Panc1 (cell line): ENCODE measurements around the gene ANTXR2. TPM values are rescaled to one million over a fixed set of nuclear protein-coding genes. Genes with fewer than 3 reads are reported as not detected.

Source experiments
- ATAC-seq: fragments of 200-7000 bp; cut with Tn5 transposase; 2 replicates; pipeline ENCODE4 v1.9.1; 2020; ENCODE audit warnings: mild to moderate bottlenecking, moderate library complexity
- BruUV-seq: library from RNA; stranded (reverse); fragments of 400-500 nt; replicated peaks from 2 replicates; lab custom pipeline; 2021; lab: Mats Ljungman, UMichigan
- CTCF ChIA-PET: fragments of 300-600 bp; sonication (Branson Sonifier 250); formaldehyde crosslinking; loops from one replicate; lab custom pipeline; 2022; ENCODE audit warnings: antibody characterized with exemption; lab: Charles Lee
- POLR2A ChIA-PET: fragments of 300-600 bp; sonication (Branson Sonifier 250); formaldehyde crosslinking; loops from one replicate; lab custom pipeline; 2022; ENCODE audit warnings: antibody characterized with exemption; lab: Charles Lee
- DNase-seq: peaks from one replicate; pipeline ENCODE4 v3.0.0-alpha.2; 2010; ENCODE audit warnings: low read depth, low spot score
- H3K27ac ChIP-seq: 2 replicates; pipeline ENCODE4 v1.5.1; 2011; ENCODE audit warnings: mild to moderate bottlenecking, low read length, inconsistent platforms
- H3K27me3 ChIP-seq: fragments of 200-500 bp; sonication (Bioruptor generic); 2 replicates; pipeline ENCODE4 v1.6.0; 2014; ENCODE audit warnings: low read length, inconsistent platforms; ENCODE audit not compliant: control insufficient read depth, insufficient read depth
- H3K36me3 ChIP-seq: fragments of 200-500 bp; sonication (Bioruptor generic); 2 replicates; pipeline ENCODE4 v1.5.1; 2014; ENCODE audit warnings: inconsistent platforms, mild to moderate bottlenecking, low read length, moderate library complexity; ENCODE audit not compliant: control insufficient read depth, insufficient read depth
- H3K4me1 ChIP-seq: 2 replicates; pipeline ENCODE4 v1.5.1; 2011; ENCODE audit warnings: inconsistent platforms, mild to moderate bottlenecking, low read length, moderate library complexity; ENCODE audit not compliant: control insufficient read depth, insufficient read depth
- H3K4me3 ChIP-seq, 2 experiments: 2 replicates each; pipeline ENCODE4 v1.5.1; 2011 to 2012; ENCODE audit warnings: low read depth in 2 of 2, low read length in 2 of 2, mild to moderate bottlenecking in 2 of 2, inconsistent platforms in 1 of 2, moderate library complexity in 1 of 2
- H3K9me3 ChIP-seq: fragments of 200-500 bp; sonication (Bioruptor generic); 2 replicates; pipeline ENCODE4 v1.5.1; 2014; ENCODE audit warnings: low read depth, mild to moderate bottlenecking, inconsistent platforms, low read length, moderate library complexity; ENCODE audit not compliant: control insufficient read depth, insufficient read depth
- CTCF ChIP-seq: fragments of 450-650 bp; IDR thresholded peaks from 2 replicates; pipeline ENCODE4 v1.5.1; 2017; ENCODE audit warnings: mild to moderate bottlenecking
- POLR2AphosphoS5 ChIP-seq: IDR thresholded peaks from 2 replicates; pipeline ENCODE4 v1.6.1; 2012; ENCODE audit warnings: mild to moderate bottlenecking, low read depth, low read length, moderate library complexity
- SIN3A ChIP-seq: IDR thresholded peaks from 2 replicates; pipeline ENCODE4 v1.6.1; 2012; ENCODE audit warnings: low read depth, mild to moderate bottlenecking, low read length, moderate library complexity, borderline replicate concordance; ENCODE audit not compliant: insufficient read depth
- TCF7L2 ChIP-seq: IDR thresholded peaks from 2 replicates; pipeline ENCODE4 v1.6.1; 2011; ENCODE audit warnings: mild to moderate bottlenecking, low read depth, low read length, inconsistent platforms
- in situ Hi-C: cut with HindIII; loops from 2 replicates; pipeline ENCODE4 v1.10.0; 2016; ENCODE audit warnings: low sequenced_read_pairs, low pct_unique_long_range_greater_than_20kb
- intact Hi-C: fragments of 100-400 bp; cut with micrococcal nuclease; formaldehyde crosslinking; loops from one replicate; pipeline ENCODE4 v1.10.0; 2022; ENCODE audit not compliant: unreplicated experiment
- total RNA-seq: library from RNA; stranded (reverse); gene quantifications from one replicate; pipeline ENCODE4 v1.2.1, GENCODE V29; 2021; ENCODE audit not compliant: unreplicated experiment
- TF ChIP-seq, protein P1 (sequence below), 2 experiments: IDR thresholded peaks; 2 replicates each; pipeline ENCODE4 v1.6.1; 2011 to 2012; ENCODE audit warnings: low read depth in 2 of 2, control low read depth in 1 of 2, low read length in 1 of 2, mild to moderate bottlenecking in 1 of 2, moderate library complexity in 1 of 2; ENCODE audit not compliant: insufficient read depth in 1 of 2

Gene ANTXR2
- total RNA-seq, 1 experiment from 2014 or later = 27.8 TPM

GRCh38 chr4:80010316-80010715 is 62.7 kb downstream of the ANTXR2 start:
- H3K27me3 ChIP-seq = no peaks in the 10 kb centered on the region
- TF ChIP-seq, protein P1, sequence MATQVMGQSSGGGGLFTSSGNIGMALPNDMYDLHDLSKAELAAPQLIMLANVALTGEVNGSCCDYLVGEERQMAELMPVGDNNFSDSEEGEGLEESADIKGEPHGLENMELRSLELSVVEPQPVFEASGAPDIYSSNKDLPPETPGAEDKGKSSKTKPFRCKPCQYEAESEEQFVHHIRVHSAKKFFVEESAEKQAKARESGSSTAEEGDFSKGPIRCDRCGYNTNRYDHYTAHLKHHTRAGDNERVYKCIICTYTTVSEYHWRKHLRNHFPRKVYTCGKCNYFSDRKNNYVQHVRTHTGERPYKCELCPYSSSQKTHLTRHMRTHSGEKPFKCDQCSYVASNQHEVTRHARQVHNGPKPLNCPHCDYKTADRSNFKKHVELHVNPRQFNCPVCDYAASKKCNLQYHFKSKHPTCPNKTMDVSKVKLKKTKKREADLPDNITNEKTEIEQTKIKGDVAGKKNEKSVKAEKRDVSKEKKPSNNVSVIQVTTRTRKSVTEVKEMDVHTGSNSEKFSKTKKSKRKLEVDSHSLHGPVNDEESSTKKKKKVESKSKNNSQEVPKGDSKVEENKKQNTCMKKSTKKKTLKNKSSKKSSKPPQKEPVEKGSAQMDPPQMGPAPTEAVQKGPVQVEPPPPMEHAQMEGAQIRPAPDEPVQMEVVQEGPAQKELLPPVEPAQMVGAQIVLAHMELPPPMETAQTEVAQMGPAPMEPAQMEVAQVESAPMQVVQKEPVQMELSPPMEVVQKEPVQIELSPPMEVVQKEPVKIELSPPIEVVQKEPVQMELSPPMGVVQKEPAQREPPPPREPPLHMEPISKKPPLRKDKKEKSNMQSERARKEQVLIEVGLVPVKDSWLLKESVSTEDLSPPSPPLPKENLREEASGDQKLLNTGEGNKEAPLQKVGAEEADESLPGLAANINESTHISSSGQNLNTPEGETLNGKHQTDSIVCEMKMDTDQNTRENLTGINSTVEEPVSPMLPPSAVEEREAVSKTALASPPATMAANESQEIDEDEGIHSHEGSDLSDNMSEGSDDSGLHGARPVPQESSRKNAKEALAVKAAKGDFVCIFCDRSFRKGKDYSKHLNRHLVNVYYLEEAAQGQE (IDR thresholded peaks at IDR 0.05; ENCODE audit: insufficient read depth in 1 of 2, low read depth in 2 of 2, low read length in 1 of 2) = no peak
- TF ChIP-seq SIN3A (no peak), TCF7L2 (no peak), CTCF (no peak), POLR2AphosphoS5 (no peak)
- BruUV-seq = no TSS peak
- H3K36me3 ChIP-seq = peaks cover 4% of the 10 kb centered on the region
- no peaks in the 10 kb centered on the region for H3K9me3 ChIP-seq
- no peak overlapping the region for H3K27ac ChIP-seq
- ATAC-seq (no peak), DNase-seq (no peak)
- in situ Hi-C loops = no loop called here
- POLR2A ChIA-PET = no interaction called here
- CTCF ChIA-PET = no interaction called here
- H3K4me1 ChIP-seq = no peaks in the 10 kb centered on the region
- intact Hi-C loops = no loop called here
- H3K4me3 ChIP-seq = no peak overlapping the region

GRCh38 chr4:80009806-80010205 is 63.2 kb downstream of the ANTXR2 start:
- Histone ChIP-seq H3K27me3 (no peaks in the 10 kb centered on the region), H3K4me3 (no peak overlapping the region), H3K9me3 (no peaks in the 10 kb centered on the region), H3K4me1 (no peaks in the 10 kb centered on the region), H3K27ac (no peak overlapping the region), H3K36me3 (peaks cover 5% of the 10 kb centered on the region)
- no TSS peak for BruUV-seq
- POLR2A ChIA-PET = no interaction called here
- ATAC-seq = no peak
- in situ Hi-C loops = no loop called here
- no peak for DNase-seq
- TF ChIP-seq CTCF (no peak), SIN3A (no peak), TCF7L2 (no peak), POLR2AphosphoS5 (no peak)
- TF ChIP-seq, protein P1 (IDR thresholded peaks at IDR 0.05; ENCODE audit: insufficient read depth in 1 of 2, low read depth in 2 of 2, low read length in 1 of 2) = no peak
- CTCF ChIA-PET = no interaction called here
- intact Hi-C loops = no loop called here
